ENCODE results near the gene BOLA3.

DNA sequence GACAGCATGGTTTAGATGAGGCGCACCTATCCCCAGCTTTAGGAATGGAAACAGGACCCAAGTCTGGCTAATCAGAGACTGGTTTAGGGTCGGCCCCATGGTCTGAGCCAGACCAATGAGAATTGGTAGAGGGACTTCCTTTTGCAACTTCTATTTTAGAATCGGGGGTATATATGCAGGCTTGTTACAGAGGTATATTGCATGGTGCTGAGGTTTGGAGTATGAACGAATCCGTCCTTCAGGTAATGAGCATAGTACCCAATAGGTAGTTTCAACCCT, 1.5 kb upstream of the BOLA3 start:
- TF ChIP-seq, protein P1, sequence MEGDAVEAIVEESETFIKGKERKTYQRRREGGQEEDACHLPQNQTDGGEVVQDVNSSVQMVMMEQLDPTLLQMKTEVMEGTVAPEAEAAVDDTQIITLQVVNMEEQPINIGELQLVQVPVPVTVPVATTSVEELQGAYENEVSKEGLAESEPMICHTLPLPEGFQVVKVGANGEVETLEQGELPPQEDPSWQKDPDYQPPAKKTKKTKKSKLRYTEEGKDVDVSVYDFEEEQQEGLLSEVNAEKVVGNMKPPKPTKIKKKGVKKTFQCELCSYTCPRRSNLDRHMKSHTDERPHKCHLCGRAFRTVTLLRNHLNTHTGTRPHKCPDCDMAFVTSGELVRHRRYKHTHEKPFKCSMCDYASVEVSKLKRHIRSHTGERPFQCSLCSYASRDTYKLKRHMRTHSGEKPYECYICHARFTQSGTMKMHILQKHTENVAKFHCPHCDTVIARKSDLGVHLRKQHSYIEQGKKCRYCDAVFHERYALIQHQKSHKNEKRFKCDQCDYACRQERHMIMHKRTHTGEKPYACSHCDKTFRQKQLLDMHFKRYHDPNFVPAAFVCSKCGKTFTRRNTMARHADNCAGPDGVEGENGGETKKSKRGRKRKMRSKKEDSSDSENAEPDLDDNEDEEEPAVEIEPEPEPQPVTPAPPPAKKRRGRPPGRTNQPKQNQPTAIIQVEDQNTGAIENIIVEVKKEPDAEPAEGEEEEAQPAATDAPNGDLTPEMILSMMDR (IDR thresholded peaks at IDR 0.05), result no peak
- TF ChIP-seq POLR2A (IDR thresholded peaks at IDR 0.05), result no peak
